ENCODE data around the gene PSMG2.

PSMG2 gene

GRCh38 chr18:12726774-12727550, 24.1 kb downstream of the PSMG2 start:
- Histone ChIP-seq H3K36me3 (ENCODE audit: control insufficient read depth, insufficient read depth, low read length, severe bottlenecking) (peaks cover 42% of the 10 kb centered on the region), H3K9ac (ENCODE audit: low read length) (no peak overlapping the region), H3K9me3 (ENCODE audit: control insufficient read depth, low read length) (no peaks in the 10 kb centered on the region), H3K27me3 (replicated peaks; ENCODE audit: control insufficient read depth, insufficient read depth, low read length) (no peaks in the 10 kb centered on the region), H3K4me1 (ENCODE audit: control insufficient read depth, insufficient read depth, low read length) (no peaks in the 10 kb centered on the region), H3K4me3 (ENCODE audit: low read length) (no peak overlapping the region)
- DNase-seq (ENCODE audit: low read depth), result peak; percentile 87

DNA sequence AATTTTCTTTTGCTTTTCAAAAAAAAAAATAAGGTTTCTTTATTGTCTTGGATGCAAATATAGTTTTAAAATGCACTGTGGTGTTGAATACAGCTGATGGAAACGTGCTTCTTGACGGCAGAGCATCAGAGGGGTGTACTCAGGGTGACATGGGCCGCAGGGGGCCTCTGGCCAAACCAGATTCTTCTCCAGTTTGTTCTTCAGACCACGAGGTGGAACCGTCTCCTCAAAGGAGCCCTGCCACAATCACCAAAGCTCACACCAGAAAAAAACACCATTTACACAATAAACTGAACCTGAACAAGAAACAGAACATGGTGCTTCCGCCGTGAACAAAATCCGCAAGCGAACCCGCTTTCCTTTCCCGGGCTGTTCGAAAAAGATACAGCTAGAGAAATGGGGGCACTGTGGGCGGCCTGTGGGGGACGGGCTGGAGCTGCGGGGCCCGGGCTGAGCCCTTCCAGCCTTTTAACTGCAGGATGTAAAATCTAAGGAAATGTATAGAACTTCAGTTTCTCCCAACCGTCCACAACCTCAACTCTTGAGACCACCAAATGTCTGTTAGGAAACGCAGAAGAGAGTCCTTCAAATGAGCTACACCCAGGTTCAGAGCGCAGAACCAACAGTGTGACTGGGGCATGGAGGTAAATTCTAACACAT, 34.5 kb downstream of the PSMG2 start:
- no peak overlapping the region for H3K9ac ChIP-seq (ENCODE audit: low read length)
- H3K9me3 ChIP-seq (ENCODE audit: control insufficient read depth, low read length), result no peaks in the 10 kb centered on the region
- DNase-seq (ENCODE audit: low read depth), result no peak
- H3K4me1 ChIP-seq (ENCODE audit: control insufficient read depth, insufficient read depth, low read length), result peaks cover 5% of the 10 kb centered on the region
- no peaks in the 10 kb centered on the region for H3K27me3 ChIP-seq (replicated peaks; ENCODE audit: control insufficient read depth, insufficient read depth, low read length)
- H3K36me3 ChIP-seq (ENCODE audit: control insufficient read depth, insufficient read depth, low read length, severe bottlenecking), result no peaks in the 10 kb centered on the region
- H3K4me3 ChIP-seq (ENCODE audit: low read length), result no peak overlapping the region

DNA sequence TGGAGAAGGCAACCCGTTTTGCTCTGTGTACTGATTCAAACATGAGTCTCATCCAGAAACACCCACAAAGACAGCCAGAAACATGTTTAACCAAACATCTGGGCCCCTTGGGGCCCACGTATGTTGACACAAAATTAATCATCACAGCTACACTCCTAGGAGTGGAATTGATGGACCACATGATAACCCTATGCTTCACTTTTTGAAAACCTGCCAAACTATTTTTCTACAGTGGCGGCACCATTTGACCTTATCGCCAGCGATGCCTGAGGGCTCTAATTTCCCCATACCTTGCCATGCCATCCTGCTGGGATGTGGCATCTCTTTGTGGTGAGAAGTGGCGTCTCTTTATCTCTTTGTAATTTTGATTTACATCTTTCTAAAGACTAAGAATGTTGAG, 38.5 kb downstream of the PSMG2 start:
- DNase-seq (ENCODE audit: low read depth), result peak; percentile 25
- H3K9me3 ChIP-seq (ENCODE audit: control insufficient read depth, low read length), result no peaks in the 10 kb centered on the region
- H3K4me1 ChIP-seq (ENCODE audit: control insufficient read depth, insufficient read depth, low read length), result peaks cover 10% of the 10 kb centered on the region
- H3K36me3 ChIP-seq (ENCODE audit: control insufficient read depth, insufficient read depth, low read length, severe bottlenecking), result no peaks in the 10 kb centered on the region
- no peaks in the 10 kb centered on the region for H3K27me3 ChIP-seq (replicated peaks; ENCODE audit: control insufficient read depth, insufficient read depth, low read length)
- no peak overlapping the region for H3K4me3 ChIP-seq (ENCODE audit: low read length)
- H3K9ac ChIP-seq (ENCODE audit: low read length), result no peak overlapping the region

DNA sequence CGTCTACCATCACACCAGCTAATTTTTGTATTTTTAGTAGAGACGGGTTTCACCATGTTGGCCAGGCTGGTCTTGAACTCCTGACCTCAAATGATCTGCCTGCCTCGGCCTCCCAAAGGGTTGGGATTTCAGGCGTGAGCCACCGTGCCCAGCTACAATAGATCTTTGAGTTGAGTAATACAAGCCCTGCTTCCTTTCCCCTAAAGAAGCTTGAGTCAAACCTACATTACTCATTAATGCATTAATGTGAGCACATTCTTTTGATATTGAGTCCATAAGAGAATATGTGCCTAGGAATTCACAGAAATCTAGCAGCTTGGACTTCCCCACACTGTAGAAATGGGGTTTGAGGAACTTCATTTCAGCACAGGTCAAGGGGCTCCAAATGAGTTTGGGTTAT, 39.6 kb downstream of the PSMG2 start:
- Histone ChIP-seq H3K36me3 (ENCODE audit: control insufficient read depth, insufficient read depth, low read length, severe bottlenecking) (no peaks in the 10 kb centered on the region), H3K9me3 (ENCODE audit: control insufficient read depth, low read length) (no peaks in the 10 kb centered on the region), H3K4me3 (ENCODE audit: low read length) (no peak overlapping the region), H3K27me3 (replicated peaks; ENCODE audit: control insufficient read depth, insufficient read depth, low read length) (no peaks in the 10 kb centered on the region), H3K4me1 (ENCODE audit: control insufficient read depth, insufficient read depth, low read length) (peaks cover 10% of the 10 kb centered on the region), H3K9ac (ENCODE audit: low read length) (no peak overlapping the region)
- peak; percentile 23 for DNase-seq (ENCODE audit: low read depth)

- H3K27me3 ChIP-seq (replicated peaks; ENCODE audit: control insufficient read depth, insufficient read depth, low read length), result no peaks in the 10 kb centered on the region
- H3K4me3 ChIP-seq (ENCODE audit: low read length), result no peak overlapping the region
- DNase-seq (ENCODE audit: low read depth), result peak; percentile 84
- H3K9ac ChIP-seq (ENCODE audit: low read length), result no peak overlapping the region
- peaks cover 21% of the 10 kb centered on the region for H3K4me1 ChIP-seq (ENCODE audit: control insufficient read depth, insufficient read depth, low read length)
- no peaks in the 10 kb centered on the region for H3K9me3 ChIP-seq (ENCODE audit: control insufficient read depth, low read length)
- H3K36me3 ChIP-seq (ENCODE audit: control insufficient read depth, insufficient read depth, low read length, severe bottlenecking), result no peaks in the 10 kb centered on the region
Observed at GRCh38 chr18:12744103-12744502, 41.3 kb downstream of the PSMG2 start.

GRCh38 chr18:12745095-12745795, 42.4 kb downstream of the PSMG2 start:
- peak; percentile 26 for DNase-seq (ENCODE audit: low read depth)
- H3K36me3 ChIP-seq (ENCODE audit: control insufficient read depth, insufficient read depth, low read length, severe bottlenecking), result no peaks in the 10 kb centered on the region
- no peak overlapping the region for H3K4me3 ChIP-seq (ENCODE audit: low read length)
- H3K9me3 ChIP-seq (ENCODE audit: control insufficient read depth, low read length), result no peaks in the 10 kb centered on the region
- H3K27me3 ChIP-seq (replicated peaks; ENCODE audit: control insufficient read depth, insufficient read depth, low read length), result no peaks in the 10 kb centered on the region
- H3K9ac ChIP-seq (ENCODE audit: low read length), result no peak overlapping the region
- H3K4me1 ChIP-seq (ENCODE audit: control insufficient read depth, insufficient read depth, low read length), result peaks cover 24% of the 10 kb centered on the region

DNA sequence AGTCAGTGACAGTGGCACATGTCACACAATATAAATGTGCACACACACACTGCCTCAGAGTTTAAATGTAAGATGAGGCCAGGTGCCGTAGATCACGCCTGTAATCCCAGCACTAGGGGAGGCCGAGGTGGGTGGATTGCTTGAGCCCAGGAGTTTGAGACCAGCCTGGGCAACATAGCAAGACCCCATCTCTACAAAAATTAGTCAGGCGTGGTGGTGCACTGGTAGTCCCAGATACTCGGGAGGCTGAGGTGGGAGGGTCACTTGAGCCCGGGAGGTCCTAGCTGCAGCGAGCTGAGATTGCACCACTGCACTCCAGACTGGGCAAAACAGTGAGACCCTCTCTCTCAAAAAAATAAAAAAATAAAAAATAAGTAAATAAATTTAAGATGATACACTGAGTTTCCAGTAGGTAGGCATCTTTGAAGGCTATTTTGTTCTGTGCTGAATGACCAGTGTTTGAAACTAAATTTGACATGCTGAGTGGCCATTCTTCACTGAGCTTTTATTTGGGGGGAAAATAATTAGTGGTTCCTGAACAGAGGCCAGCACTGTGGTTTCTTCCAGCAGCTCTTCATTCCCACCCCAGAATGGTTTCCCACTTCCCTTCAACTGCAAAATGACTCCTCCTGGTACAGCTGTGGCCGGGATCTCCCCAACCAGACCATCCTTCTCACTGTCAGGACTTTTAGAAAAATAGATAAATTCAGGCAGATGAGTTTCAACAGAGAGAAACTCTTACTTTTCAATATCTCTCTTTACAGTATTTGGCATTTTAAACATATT, 44.9 kb downstream of the PSMG2 start:
- H3K4me1 ChIP-seq (ENCODE audit: control insufficient read depth, insufficient read depth, low read length), result peaks cover 18% of the 10 kb centered on the region
- H3K9ac ChIP-seq (ENCODE audit: low read length), result no peak overlapping the region
- H3K27me3 ChIP-seq (replicated peaks; ENCODE audit: control insufficient read depth, insufficient read depth, low read length), result no peaks in the 10 kb centered on the region
- DNase-seq (ENCODE audit: low read depth), result no peak
- H3K9me3 ChIP-seq (ENCODE audit: control insufficient read depth, low read length), result no peaks in the 10 kb centered on the region
- H3K36me3 ChIP-seq (ENCODE audit: control insufficient read depth, insufficient read depth, low read length, severe bottlenecking), result no peaks in the 10 kb centered on the region
- H3K4me3 ChIP-seq (ENCODE audit: low read length), result no peak overlapping the region

GRCh38 chr18:12748671-12749070, 45.8 kb downstream of the PSMG2 start:
- H3K9ac ChIP-seq (ENCODE audit: low read length), result no peak overlapping the region
- H3K36me3 ChIP-seq (ENCODE audit: control insufficient read depth, insufficient read depth, low read length, severe bottlenecking), result no peaks in the 10 kb centered on the region
- H3K27me3 ChIP-seq (replicated peaks; ENCODE audit: control insufficient read depth, insufficient read depth, low read length), result no peaks in the 10 kb centered on the region
- no peak overlapping the region for H3K4me3 ChIP-seq (ENCODE audit: low read length)
- peak; percentile 62 for DNase-seq (ENCODE audit: low read depth)
- peaks cover 17% of the 10 kb centered on the region for H3K4me1 ChIP-seq (ENCODE audit: control insufficient read depth, insufficient read depth, low read length)
- H3K9me3 ChIP-seq (ENCODE audit: control insufficient read depth, low read length), result no peaks in the 10 kb centered on the region

- no peak for DNase-seq (ENCODE audit: low read depth)
- H3K27me3 ChIP-seq (replicated peaks; ENCODE audit: control insufficient read depth, insufficient read depth, low read length), result no peaks in the 10 kb centered on the region
- no peaks in the 10 kb centered on the region for H3K36me3 ChIP-seq (ENCODE audit: control insufficient read depth, insufficient read depth, low read length, severe bottlenecking)
- no peak overlapping the region for H3K9ac ChIP-seq (ENCODE audit: low read length)
- H3K4me1 ChIP-seq (ENCODE audit: control insufficient read depth, insufficient read depth, low read length), result peaks cover 17% of the 10 kb centered on the region
- H3K9me3 ChIP-seq (ENCODE audit: control insufficient read depth, low read length), result no peaks in the 10 kb centered on the region
- no peak overlapping the region for H3K4me3 ChIP-seq (ENCODE audit: low read length)
Observed at GRCh38 chr18:12749121-12749520, 46.3 kb downstream of the PSMG2 start.

DNA sequence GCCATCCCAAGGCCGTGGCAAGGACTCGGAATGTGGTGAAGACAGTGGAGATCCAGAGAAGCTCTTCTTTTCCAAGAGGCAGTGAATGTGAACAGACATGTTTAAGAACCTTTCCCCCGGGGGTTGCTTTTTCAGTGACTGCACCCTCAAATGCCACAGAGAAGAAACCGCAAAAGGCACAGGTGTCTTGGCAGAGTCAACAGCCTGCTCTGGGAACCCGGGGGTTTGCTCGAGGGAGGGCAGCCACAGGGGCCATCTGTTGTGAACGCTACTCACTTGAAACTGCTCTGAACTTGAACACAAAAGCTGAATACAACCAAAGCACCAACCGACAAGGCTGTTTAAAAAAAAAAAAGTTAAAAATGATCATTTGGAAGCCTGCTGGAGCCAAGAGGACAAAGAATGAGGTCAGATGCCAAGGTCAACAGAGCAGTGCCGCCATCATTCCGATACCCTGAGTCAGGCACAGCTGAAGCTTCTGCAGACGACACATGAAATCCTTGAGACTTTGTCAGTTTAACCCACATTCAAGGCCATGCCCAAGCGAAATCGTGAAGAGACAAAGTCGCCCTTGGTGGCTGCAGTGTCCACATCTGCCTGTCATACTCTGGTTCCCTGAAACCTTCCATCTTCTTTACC, 47.4 kb downstream of the PSMG2 start:
- Histone ChIP-seq H3K4me3 (ENCODE audit: low read length) (no peak overlapping the region), H3K4me1 (ENCODE audit: control insufficient read depth, insufficient read depth, low read length) (peaks cover 17% of the 10 kb centered on the region), H3K27me3 (replicated peaks; ENCODE audit: control insufficient read depth, insufficient read depth, low read length) (no peaks in the 10 kb centered on the region), H3K9ac (ENCODE audit: low read length) (no peak overlapping the region), H3K9me3 (ENCODE audit: control insufficient read depth, low read length) (no peaks in the 10 kb centered on the region), H3K36me3 (ENCODE audit: control insufficient read depth, insufficient read depth, low read length, severe bottlenecking) (no peaks in the 10 kb centered on the region)
- DNase-seq (ENCODE audit: low read depth), result no peak

All from adipocyte (in vitro differentiated cells).